Activated CD8-positive, alpha-beta memory T cell treated with anti-CD3 and anti-CD28 coated beads for 4 hours (primary cell): ENCODE results near the gene GPR31.

Experiments used
- DNase-seq, 2 donors: peaks; one replicate each; pipeline ENCODE4 v3.0.0-alpha.2; 2020; ENCODE audit warnings: low read depth in 2 of 2

The GPR31 gene

DNA sequence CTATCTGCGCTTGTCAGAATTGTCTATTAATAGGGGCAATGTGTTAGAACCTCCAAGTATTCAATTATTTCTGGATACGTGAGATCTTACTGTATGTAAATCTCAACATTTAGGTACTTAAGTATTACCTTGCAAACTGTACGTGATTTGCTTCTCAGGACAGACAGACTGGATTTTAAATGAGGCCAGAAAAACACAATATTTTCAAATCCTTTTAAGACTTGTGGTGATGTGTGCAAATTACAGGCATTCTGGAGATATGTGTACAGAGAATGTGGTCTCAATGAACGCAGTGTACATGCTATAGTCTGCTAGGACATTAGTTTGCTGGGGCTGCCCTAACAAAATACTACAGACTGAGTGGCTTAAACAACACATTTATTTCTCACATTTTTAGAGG lies 18.0 kb downstream of the GPR31 start:
- DNase-seq, result no peak

GRCh38 chr6:167137881-167138280 lies 19.9 kb downstream of the GPR31 start:
- no peak for DNase-seq

DNA sequence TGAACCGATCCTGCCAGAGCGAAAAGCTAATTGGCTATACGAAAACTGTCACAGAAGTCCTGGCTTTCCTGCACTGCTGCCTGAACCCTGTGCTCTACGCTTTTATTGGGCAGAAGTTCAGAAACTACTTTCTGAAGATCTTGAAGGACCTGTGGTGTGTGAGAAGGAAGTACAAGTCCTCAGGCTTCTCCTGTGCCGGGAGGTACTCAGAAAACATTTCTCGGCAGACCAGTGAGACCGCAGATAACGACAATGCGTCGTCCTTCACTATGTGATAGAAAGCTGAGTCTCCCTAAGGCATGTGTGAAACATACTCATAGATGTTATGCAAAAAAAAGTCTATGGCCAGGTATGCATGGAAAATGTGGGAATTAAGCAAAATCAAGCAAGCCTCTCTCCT lies 20.7 kb downstream of the GPR31 start:
- DNase-seq, result no peak

GRCh38 chr6:167136376-167136775 lies 21.4 kb downstream of the GPR31 start:
- DNase-seq, result no peak

DNA sequence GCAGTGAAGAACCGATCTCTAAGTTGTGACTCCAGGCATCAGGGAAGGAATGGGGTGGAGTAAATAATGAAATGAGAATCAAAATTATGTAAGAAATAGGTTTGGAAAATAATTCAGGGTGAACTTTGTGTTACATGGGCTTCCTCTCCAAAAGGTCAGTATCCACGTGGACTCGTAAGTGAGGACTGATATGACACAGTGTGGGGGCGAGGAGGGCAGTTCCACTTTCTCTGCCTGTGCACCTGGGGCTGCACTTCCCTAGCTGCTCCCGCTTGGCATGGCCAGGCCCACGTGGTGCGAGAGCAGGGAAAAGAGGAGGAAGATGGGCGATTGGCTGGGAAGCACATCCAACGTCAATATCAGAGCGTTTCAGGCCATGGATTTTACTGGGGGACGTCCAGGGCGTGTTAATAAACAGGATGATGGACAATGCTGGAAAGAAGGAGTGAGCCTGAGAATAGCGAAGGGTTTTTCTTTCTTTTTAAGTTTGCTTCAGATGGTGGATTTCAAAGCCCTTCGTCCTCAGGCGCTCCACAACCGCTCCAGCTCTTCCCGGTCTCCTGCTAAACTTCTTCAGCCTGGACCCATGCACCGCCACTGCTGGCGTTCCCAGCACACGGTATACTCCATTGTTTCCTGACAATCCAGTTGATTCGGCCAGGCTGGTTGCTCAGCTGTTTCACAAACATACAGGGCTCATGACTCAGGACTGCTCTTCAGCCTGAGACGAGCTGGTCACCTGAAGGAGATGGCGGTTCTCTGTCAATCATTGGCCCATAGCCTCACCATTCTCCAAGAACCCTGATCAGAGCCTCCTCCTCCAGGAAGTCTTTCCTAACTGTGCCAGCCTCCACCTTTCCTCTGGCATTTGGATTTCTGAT lies 23.1 kb downstream of the GPR31 start:
- DNase-seq, result no peak

- no peak for DNase-seq
Measured at GRCh38 chr6:167130712-167131684, 26.8 kb downstream of the GPR31 start.

DNA sequence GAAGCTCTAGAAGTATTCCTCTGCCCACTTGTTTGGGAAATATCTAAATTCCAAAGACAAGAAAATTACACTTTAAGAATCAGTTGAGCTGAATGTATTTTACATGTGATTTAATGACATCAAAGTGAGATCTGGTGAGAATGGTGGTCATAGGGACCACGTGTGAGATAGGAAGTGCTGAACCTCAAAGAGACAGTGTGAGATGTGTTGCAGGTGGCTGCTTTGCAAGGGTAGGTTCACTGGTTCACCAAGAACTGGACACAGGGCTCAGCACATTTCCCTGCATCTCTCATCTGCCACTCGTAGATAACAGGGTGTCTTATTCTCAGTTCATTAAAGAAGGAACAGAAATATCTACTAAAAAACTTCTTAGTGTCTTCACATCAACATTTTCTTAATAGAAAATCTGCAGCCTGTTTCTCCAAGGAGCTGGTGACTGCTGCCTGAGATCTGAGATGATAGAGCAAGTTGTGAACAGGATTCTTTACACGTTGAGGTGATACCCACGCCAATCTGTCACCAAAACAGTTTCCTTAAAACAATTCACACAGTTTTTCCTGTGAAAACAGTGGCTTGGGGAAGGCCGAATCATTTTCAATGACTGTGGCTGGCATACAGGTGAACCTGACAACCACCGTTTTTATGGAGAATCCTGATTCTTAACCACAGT lies 27.6 kb downstream of the GPR31 start:
- no peak for DNase-seq

DNA sequence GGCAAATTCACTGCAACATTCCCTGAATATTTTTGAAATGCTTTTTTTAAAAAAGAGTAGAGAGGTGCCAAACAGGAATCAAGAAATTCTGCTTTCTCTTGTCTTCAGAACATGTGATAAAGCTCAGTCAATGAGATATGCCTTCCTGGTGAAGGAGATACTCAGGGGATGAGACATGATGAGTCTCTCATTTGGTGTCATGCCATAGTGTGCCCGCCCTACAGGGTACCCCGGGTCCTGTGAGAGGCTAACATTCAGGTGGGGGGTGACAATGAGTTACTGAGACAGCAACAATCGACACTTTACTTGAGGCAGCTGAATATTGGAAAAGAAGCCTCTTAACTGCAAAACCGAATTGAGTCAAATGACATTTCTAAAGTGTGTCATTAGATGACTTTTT lies 28.2 kb downstream of the GPR31 start:
- DNase-seq, result no peak

GRCh38 chr6:167129159-167129558 lies 28.6 kb downstream of the GPR31 start:
- no peak for DNase-seq

GRCh38 chr6:167127785-167128531 lies 29.8 kb downstream of the GPR31 start:
- DNase-seq, result no peak

DNA sequence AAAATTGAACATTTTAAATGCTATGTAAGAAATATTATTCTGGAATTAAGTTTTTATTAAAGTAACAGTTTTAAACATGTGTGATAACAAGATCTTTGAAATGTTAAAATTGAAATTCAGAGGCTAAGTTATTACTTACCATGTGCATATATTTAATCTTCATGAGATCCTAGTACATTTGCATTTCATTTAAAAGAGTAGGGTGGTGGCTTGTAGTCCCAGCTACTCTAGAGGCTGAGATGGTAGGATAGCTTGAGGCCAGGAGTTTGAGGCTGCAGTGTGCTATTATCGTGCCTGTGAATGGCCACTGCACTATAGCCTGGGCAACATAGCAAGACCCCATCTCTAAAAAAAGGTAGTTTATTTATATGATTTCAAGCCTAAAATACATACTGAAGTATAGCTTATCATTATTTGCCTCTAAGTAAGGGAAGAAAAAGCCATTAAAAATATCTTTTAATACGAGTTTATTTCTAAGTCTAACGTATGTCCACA lies 31.9 kb downstream of the GPR31 start:
- no peak for DNase-seq

- no peak for DNase-seq
Measured at GRCh38 chr6:167125410-167125809, 32.4 kb downstream of the GPR31 start.

- no peak for DNase-seq
Measured at GRCh38 chr6:167124753-167125152, 33.0 kb downstream of the GPR31 start.

DNA sequence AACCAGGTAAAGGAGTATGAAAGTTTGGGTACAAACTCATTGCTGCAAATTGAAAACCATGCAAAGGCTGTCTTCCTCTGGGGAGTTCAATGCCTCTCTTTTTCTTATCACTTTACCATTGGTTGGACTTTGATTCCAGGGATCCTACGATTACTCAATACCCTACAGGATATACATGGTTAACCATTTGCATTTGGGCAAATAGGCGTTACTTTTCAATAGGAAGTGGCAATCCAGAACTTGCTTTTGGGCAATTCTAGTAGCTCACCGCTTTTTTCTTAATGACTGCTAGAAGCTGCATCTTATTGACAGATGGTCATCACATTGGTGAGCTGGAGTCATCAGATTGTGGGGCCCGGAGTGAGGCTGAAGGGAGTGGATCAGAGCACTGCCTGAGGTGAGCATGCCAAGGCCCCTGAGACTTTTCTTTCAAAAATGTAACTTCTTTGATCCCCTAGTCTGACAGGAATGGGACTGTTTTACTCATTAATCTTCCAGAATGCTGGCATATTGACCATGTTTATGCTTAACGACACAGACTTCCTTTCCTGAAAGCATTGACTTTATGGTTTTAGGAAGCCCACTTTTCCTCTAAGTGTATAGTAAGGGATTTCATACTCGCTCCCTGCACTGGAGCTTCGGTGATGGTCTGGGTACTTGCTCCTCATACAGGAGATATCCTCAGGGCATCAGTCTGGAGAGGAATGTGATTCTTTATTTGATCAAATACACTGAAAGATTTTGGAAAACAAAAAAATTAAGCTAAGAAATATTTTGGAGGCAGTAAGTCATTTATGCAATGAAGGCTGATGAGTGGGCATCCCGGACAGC lies 34.7 kb downstream of the GPR31 start, which contains the start of gene CCR6:
Gene CCR6 (plus strand): TSS at position 270 of the 831 bp plus-strand sequence. CDS start 13,039 bp downstream, outside the sequence.
- DNase-seq, result no peak

GRCh38 chr6:167122041-167122826 lies 35.5 kb downstream of the GPR31 start:
- DNase-seq, result no peak

DNA sequence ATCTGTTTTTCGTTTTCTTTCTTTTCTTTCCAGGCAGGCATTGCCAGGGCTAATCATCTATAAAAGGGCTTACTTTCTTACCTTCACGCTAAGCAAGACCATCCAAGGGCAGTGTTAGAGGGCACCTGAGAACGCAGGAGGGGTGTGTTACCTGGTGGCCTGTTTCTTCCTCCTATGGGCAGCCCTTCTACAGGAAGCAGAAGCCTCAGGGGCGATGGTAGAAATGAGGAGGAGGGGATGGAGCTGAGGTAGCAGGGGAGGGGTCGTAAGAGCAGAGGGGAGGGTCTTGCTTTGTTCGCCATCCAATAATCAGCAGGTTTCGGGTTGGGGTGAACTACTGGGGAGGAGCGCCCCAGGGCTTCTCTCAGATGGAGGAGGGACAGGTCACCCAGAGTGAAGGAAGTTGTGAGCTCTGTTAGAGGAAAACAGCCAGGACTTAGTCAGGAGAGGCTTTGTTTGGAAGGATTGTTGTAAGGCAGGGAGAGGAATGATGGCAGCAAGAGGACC lies 36.4 kb downstream of the GPR31 start:
- DNase-seq, result no peak

DNA sequence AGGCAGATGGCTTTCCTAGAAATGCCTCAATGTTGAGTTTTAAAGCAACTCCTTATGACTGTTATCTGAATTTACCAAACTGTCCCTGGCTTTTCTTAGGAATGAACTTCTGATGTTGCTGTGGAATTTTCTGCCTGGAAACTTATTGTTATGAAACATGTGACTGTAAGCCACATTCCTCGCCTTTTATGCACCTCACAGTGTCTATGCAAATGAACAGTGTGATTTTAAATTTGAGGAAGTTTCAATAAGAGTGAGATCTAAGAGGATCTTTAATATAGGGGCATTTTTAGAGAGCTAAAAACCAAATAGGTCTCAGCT lies 37.2 kb downstream of the GPR31 start:
- no peak for DNase-seq

GRCh38 chr6:167119670-167120582 lies 37.9 kb downstream of the GPR31 start:
- DNase-seq, result no peak
